ENCODE data around the gene P2RX1.
A peak's percentile ranks its signal among the peaks of the same experiment; 100 is the strongest.

The P2RX1 gene

DNA sequence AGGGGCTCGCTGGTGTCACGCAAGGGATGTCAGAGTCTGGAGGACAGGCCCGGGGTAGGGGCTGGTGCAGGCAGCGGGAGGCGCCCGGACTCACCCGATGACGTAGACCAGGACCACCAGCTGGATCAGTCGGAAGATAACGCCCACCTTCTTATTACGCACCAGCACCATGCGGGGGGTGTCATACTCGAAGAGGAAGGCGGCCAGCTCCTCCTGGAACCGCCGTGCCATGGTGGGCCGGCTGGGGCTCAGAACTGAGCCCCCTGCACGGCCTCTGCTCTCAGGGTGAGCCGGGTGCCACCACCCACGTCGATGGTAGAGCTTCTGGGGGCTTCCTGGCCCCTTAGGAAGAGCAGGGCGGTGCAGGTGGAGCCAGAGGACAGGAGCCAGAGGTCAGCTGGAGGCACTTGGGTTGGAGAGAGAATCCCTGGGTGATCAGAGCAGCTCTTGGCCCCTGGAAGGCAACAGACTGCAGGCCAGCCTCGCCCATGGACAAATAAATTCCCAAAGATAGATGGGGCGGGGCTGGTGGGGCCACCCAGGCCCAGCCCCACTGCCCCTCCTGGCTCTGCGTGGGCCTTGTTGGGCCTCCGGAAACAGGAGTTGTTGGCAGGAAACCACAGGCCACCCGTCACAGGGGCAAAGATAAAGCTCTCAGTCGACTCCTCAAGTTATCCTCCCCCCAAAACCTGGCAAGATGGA, at the start of gene P2RX1:
Gene P2RX1, minus strand, starts transcription at position 471 of the 702 bp plus-strand sequence. Its CDS starts 240 bp downstream, at position 231.
- DNase-seq (ENCODE audit: low spot score) = no peak

DNA sequence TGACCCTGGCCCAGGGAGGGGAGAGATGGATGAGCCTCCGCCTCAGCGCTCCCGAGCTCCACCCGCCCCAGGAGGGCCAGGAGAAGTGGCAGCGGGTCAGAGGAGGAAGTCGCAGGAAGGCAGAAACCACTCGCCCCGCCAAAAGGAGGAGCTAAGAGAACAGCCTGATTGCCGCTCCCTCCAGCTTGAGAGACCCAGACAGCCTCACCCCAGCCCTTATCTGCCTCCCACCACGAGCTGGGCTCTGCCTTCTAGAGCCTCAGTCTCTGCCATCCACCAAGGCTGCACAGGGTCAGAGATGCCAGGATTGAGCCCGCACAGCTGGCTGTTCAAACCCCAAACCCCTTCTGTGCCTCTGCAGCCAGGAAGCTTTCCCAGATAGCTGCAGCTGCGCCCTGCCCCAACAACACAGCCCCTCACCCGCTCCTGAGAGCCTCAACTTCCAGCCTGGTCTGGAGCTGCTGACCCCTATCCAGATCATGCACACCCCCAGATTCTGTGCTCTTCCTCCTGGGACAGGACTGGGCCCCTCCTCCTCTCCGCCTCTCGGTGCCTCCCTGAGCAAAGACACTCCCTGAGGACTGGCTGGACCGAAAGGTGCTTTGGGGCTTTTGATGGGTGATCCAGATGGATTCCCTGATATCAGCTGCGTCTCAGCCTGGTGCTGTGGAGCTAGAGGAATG, 49.0 kb upstream of the P2RX1 start:
- peak; percentile 37 for DNase-seq (ENCODE audit: low spot score)

DNA sequence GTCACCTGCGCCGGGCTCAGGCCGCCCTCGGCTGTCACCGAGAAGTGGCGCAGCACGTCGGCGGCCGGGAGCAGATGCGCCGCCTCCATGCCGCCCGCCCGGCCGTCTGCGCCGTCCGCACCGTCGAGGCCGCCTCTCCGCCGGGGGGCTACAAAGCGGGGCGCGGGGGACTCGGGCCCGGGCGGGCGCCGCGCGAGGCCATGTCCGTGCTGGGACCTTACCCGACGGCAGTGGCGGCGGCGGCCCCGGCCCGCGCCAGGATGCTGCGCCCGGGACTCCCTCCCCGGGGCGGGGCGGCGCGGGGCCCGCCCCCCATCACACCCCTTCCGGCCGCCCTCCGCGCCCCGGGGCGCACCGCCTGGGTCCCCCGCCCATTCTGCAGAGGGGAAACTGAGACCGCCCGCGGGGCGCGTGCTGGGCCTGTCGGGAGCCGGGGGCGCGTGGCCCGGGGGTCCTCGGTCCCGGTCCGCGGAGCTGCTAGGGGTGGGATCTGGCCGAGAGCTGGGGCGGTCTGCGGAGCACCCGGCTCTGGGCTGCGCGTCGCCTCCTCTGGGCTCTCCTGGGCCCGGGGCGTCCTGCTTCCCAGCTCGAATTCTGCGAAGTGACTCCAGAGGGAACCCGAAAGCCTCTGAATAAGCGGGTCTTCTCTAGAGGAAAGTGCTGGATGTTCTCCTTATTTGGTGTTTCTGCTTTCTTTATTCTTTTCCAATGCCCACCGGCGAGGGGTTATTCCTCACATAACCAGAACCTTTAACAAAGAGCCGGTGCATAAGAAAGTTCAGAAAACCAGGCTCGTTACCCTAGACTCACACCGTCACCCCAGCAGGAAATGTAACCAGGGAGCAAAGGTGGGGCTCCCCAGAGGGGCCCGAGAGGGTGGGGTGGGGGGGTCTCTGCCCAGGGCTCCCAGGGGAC, 48.2 kb upstream of the P2RX1 start, which contains the start of gene ATP2A3:
Gene ATP2A3, minus strand, starts transcription at position 235 of the 915 bp plus-strand sequence. Its CDS starts 146 bp downstream, at position 89.
- DNase-seq (ENCODE audit: low spot score) = no peak

DNA sequence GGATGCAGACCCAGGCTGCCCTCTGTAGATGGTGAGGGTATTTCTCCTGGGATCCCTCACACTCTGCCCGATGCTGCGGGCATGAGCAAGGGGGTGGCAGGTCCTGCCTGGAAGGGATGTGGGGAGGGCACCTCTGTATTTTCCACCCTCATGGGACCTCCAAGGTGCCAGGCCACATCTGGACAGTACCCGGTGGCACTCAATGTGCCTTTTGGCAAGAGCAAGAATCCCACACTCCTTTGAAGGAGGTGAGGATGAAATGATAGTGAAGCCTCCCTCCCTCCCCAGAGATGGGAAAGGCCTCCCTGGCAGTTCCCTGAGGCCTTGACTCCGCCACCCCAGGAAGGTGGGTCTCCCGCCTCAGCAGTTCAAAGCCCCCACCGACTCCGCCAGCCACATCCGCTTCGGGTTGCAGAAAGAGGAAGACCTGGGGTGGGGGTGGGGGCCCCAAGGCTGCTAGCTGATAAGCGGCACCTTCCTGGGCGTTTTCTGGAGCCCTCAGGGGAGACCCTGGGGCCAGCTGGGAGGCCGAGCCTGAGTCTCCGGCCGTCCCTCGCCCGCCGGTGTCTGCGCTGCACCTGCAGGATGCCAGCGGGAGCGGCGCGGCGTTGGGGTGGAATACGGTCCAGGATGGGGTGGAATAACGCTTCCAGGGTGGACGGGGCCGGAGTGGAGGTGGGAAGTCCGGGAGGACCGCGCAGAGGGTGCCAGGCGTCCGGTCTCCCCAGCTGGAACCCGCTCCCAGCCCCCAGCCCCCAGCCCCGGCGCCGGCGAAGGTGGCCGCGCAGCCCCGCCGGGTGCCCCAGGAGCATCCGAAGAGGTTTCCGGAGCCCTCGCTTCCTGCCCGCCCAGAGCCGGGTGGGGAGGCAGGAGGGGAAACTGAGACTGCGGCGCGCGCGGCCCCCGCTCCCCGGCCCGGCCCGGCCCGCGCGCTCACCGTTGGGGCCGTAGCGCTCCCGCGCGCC, 47.3 kb upstream of the P2RX1 start:
- no peak for DNase-seq (ENCODE audit: low spot score)

DNA sequence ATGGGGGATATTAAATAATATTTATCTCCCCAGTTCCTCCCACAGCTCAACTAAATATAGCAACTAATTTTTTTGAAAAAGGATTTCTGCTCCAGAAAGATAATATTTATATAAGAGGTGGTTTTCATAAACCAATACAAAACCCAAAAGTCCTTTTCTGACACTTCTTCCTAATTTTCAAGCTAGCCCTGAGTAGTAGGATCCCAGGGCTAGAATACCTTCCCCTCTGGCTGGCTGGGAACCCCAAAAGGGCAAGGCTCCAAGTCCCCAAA, 46.6 kb upstream of the P2RX1 start:
- no peak for DNase-seq (ENCODE audit: low spot score)

DNA sequence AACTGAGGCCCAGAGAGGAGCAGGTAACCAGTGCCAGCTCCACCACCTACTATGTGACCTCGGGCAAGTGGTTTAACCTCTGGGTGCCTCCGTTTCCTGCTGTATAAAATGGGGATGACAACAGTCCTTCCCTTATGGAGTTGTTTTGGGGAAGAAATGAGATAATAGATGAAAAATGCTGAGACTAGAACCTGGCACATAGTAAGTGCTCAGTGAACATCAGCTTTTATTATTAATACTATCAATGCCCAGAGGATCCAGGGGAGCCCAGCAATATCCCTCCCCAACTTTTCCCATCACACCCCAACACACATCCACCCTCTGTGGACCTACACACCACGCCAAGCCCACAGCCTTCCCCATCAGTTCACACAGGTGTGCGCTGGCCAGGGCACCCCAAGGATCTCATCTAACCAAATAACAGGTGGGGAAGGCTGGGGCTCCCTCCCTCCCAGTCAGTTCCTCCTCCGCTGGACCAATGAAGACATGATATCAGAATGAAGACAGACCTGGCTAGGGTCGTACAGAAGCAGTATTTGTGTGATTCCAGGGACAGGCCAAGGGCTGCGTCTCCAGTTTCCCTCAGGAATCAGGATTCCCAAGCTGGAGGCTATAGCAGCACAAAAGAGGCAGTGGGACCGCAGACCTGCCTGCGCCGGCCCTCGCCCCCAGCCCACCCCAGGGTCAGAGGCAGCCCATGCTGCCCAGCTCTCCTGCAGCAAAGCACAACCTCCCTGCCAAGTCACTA, 46.1 kb upstream of the P2RX1 start:
- no peak for DNase-seq (ENCODE audit: low spot score)

DNA sequence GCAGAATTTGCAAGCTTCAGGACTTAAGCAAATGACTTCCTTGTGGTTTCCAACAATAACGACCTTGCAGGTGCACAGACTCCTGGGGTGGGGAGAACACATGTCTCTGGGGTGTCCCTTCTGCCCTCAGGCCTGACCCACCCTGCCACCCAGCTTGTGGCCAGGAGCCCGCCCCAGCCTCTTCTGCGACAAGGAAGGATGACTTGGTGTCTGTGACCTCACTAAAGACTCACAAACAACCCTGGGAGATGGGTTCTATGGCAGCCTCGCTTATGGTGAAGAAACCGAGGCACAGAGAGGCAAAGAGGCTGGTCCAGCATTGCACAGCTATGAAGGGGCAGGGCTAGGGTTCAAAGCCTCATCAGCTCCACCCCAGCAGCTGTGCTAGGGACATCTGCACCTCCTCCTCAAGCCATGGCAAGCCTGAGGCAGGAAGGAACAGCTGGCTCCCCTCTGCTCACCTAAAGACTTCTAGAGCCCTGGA, 45.3 kb upstream of the P2RX1 start:
- no peak for DNase-seq (ENCODE audit: low spot score)

DNA sequence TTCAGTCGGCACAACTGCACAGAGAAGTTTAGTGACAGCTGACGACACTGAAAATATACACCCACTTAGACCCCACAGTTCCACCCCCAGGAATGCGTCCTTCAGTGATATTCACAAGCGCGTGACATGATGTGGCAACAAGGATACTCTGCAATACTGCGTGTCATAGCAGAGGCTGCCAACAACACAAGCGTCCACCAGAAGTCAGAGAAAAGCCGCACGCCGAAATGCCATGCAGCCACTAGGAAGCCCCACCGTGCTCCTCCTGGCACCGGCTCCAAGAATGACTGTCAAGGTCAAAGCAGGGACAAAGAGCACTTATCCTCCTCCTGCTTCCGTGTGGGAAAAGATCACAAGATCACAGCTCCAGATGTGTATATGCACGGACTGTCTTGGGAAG, 44.5 kb upstream of the P2RX1 start:
- DNase-seq (ENCODE audit: low spot score) = no peak

DNA sequence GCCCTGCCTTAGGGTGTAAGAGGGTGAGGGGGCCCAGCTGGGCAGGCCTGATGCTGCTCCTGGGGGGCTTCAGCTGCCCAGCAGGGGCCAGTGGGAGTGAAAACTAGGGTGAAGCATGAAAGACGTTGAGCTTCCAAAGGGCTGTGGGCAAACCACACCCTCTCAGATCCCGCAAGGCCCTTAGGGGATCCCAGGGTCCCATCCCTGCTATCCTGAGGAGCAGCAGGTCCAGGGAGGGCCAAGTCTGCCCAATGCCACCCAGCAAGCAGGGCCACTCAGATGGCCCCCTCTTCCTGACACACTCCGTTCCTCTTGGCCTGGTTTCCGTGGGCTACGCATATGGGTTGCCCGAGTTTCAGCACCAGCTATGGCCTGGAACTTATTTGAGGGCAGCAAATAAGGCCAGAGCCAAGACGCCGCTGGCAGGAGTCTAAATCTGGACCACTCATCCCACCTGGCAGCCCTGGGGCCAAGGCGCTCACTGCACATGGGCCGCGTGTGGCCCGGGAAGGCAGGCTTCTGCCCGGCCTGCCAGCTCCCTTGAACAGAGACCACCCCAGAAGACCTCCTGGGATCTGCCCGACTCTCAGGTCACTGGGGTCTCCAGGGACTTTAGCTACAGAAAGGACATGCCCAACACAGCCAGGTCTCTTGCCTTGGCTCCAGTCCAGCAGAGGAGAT, 43.8 kb upstream of the P2RX1 start:
- no peak for DNase-seq (ENCODE audit: low spot score)

DNA sequence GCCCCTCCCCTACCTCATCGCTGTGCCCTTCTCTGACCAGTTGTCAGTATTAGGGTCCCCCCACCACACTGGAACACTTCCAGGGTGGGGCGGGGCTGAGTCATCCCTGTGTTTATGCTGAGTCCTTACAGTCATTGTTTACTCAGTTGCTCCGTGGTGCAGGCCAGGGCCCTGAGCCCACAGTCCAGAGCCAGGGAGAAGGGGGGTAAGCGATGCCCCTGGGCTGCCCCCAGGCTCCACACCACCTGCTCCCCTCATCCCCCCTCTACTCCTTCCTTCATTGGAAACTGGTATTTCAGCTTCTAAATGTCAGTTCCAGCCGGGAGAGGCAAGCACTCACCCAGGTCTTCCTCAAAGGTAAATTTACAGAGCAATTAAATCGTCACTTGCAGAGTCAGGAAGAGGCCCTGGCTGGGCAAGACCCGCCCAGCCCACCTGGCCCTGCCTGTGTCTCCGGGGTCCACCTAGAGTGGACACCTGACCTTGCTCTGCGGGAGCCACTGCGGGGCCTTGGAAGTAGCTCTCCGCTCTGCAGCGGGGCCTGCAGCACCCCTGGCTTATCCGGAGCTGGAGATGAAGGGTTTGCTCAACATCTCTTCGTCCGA, 43.1 kb upstream of the P2RX1 start:
- peak; percentile 22 for DNase-seq (ENCODE audit: low spot score)

DNA sequence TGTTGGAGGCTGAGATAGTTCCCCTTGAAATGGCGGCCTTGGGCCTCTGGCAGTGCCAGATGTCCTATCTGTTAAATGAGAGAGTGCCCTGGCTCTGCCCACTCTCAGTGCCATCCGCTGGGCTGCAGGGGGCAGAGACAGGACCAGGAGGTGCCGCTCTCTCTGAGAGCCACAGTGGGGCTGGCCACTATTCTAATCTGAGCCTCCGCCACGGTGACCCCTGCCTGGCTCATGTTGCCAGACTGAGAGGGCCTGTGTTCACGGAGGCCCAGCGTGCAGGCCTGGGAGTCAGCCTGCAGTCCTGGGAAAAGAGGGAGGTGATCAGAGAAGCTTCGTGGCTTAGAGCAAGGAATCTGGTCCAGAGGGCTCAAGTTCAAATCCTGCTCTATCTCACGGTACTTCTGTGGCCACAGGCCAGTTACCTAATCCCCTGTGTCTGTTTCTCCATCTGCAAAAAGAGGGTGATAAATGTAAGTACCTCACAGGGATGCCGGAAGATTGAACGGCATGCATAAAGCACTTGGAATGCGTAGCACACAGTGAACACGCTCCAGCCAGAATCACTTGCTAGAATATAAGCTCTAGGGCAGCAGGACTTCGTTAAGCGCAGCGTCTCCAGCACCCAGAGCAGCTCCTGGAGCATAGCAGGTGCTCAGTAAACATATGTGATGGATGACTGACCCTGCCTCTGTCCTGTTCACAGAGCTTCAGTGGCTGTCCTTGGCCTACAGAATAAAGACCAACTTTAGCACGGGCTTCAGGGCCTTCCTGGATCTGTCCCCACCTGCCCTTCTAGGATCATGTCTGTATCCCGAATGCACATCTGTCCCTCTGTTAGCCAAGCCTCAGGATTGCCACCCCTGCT, 41.7 kb upstream of the P2RX1 start:
- no peak for DNase-seq (ENCODE audit: low spot score)

DNA sequence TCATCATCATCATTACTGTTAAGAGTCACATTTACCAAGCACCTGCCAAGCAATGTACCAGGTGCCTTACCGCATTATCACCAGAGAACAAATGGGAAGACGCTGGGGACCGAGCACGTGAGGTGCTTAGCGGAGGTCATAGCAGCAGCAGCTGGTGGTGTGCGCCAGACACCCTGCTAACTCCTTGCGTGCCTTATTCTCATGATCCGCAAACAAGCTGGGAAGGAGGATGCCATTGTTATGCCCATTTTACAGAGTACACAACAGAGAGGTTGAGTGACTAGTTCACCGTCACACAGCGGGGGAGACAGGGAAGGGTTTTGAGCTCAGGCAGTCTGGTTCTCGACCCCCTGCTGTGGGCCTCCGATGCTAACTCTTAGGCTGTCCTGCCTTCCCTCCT, 40.7 kb upstream of the P2RX1 start:
- no peak for DNase-seq (ENCODE audit: low spot score)

DNA sequence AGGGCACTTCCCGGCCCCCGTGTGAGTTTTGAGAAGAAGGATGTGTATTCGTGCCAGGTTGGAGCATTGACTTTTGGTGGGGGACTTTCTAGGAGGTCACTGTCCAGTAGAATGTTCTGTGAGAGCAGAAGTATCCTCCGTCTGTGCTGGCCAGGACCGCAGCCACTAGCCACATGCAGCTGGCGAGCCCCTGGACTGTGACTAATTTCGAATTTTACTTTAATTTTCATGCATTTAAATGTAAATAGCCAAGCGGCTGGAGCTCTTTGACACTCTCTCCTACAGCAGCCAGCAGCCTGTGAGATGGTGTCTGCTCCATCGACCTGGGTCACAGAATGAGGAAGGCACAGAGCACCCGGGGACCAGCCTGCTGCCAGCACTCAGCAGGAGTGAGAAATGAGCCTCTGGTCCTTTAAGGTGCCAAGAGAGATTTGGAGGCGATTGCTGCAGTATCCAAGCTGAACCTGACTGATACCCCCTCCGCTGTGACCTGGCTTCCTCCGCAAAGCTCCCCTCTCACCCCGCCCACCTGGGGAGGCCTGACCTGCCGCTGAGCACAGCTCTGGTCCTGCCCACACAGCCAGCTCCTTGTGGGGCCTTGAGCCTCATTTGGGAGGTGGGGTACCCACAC, 40.2 kb upstream of the P2RX1 start:
- no peak for DNase-seq (ENCODE audit: low spot score)

DNA sequence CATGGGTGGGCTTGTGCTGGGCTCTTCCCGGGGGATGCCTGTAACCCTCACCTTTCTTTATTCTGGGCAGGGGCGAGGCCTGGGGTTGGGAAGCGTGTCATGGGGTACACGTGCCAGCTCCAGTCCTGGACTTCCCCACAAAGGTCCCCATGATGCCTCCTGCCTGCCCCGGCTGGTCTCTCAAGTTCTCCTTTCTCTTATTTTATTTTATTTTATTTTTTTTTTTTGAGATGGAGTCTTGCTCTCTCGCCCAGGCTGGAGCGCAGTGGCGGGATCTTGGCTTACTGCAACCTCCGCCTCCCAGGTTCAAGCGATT, 39.4 kb upstream of the P2RX1 start:
- DNase-seq (ENCODE audit: low spot score) = no peak

DNA sequence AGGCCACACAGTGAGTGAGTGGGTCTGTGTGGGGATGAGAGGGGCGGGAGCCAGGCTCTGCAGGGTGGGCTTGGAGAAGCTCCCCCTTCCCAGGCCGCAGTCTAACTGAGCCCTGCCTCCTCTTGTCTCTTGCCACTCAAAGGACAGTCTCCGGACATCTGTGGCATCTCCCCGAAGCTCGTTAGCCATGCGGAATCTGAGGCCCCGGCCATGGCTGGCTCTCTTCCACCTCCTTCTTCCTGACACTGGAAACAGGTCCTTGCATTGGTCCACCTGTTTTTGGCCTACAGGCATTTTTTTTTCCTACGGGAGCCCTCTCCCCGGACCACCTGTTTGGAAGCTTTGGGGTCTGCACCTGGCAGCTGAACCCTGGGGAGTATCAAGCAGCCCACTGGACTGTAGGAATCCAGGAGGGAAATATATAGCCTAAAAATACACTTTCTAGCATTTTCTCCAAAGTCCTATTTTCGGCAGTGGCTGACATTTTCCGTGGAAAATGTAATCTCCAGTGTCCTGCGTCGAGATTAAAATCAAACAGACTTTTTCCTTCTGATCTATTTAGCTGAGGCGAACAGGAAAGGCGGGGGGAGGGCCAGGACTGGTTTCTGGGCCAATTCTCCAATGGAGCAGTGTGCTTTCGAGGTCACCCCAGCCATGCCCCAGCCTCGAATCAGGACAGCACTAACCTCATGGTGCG, 38.9 kb upstream of the P2RX1 start:
- DNase-seq (ENCODE audit: low spot score) = no peak

DNA sequence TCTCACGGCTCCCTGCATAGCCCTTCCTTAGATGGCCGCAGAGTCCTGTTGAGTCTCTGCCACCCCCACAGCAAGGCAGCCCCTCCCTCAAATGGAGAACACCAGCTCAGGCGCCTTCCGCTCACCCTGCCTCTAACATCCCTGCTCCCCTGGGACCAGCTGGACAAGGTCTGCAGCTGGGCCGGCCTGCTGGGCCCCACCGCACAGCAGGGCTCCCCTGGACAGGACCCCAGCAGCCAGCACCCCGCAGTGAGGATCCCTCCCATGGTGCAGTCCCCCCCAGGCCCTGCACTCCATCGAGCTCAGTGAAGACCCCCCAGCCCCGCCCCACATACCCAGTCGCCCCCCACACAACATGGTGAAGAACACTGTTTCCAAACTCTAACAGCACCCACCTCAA, 37.8 kb upstream of the P2RX1 start:
- DNase-seq (ENCODE audit: low spot score) = no peak

DNA sequence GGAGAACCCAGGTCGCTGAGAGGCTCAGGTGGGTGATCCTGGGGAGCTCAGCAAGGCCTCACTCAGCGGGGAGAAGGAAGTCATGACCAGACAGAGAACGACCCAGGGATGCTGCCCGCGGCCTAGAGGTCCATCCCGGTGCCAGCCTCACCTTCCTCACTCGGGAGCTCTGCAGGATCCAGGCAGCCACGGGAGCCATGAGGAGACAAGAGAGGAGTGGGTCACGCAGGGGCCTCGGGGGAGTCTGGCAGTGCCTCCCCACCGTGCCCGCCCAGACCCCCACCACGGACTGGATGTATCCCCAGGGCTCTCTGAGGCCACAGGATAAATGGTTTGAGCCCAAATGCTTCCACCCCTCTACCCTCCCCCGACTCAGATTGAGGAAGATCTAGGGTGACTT, 37.3 kb upstream of the P2RX1 start:
- no peak for DNase-seq (ENCODE audit: low spot score)

DNA sequence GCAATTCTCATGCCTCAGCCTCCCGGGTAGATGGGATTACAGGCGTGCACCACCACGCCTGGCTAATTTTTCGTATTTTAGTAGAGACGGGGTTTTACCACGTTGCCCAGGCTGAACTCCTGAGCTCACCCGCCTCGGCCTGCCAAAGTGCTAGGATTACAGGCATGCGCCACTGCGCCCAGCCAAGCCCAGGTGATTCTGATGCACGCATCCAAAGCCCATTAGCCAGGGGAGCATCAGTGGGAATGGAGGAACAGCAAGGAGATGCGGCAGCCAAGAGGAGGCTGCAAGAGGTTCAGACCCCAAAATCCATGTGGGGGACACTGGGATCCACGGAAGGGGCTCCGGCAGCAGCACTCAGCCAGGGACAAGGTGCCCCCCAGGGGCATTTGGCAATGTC, 35.9 kb upstream of the P2RX1 start:
- no peak for DNase-seq (ENCODE audit: low spot score)

Data from kidney tubule cell (primary cell).